HG03565 (cell line): ENCODE measurements around the gene LIN7A.
A peak's percentile ranks its signal among the peaks of the same experiment; 100 is the strongest.

Experiments
- ATAC-seq: cut with Tn5 transposase; IDR thresholded peaks from one replicate; pipeline ENCODE4 v1.9.1; 2021; ENCODE audit warnings: mild to moderate bottlenecking, moderate library complexity; ENCODE audit not compliant: unreplicated experiment

Gene LIN7A

GRCh38 chr12:80763874-80764273 is 173.9 kb downstream of the LIN7A start:
- no peak for ATAC-seq

DNA sequence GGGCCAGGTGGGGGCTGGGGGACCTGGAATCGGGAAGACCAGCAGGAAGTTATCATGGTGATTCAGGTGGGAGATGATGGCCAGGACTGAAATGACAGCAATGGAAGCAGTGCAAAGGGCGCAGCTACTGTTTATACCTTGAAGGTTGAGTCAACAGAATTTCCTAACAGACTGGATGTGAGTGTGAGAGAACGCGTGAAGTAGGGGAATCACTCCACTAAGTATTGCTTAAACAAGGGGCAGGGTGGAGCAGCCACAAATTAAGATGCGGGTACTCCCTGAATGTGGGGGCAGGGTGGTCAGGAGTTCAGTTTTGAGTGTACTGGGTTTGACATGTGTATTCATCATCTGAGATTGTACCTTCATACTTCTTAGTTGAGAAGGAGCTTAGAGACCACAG is 175.9 kb downstream of the LIN7A start:
- ATAC-seq, result no peak

DNA sequence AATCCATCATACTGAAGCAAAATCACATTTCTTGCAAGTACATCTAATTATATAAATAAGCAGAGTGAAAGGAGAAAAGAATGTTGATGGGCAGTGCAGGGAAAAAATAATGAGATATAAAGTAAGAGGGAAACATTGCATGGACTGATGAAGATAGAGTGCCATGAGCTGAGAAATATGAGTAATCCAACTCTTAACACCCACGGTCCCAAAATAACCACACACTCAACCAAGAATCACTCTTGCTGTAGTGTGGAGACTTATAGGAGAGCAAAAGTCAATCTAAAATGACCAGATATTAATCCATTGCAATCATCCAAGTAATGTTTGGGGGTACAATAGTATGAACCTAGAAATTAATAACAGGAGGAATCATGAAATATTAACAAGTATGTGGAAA is 180.9 kb downstream of the LIN7A start:
- ATAC-seq, result peak; percentile 92

GRCh38 chr12:80754274-80754673 is 183.5 kb downstream of the LIN7A start:
- ATAC-seq, result no peak

DNA sequence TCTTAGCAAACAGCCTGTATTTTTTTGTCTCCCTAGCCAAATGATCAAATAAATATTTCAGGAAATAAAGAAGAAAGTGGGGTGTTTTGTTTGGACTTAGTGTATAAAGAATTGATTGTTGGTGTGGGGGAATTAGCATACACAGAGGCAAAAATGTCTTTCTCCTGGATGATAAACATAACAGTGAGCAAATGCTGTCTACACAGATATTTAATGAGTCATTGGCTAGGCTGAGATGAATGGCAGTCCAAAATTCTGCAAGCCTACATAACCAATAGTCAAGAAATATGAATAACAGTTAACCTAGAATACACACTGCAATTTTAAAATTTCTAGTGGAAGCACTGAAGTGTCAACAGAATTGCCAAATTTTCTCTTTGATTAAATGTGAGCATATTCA is 185.3 kb downstream of the LIN7A start:
- ATAC-seq, result no peak

GRCh38 chr12:80749456-80749855 is 188.3 kb downstream of the LIN7A start:
- no peak for ATAC-seq

DNA sequence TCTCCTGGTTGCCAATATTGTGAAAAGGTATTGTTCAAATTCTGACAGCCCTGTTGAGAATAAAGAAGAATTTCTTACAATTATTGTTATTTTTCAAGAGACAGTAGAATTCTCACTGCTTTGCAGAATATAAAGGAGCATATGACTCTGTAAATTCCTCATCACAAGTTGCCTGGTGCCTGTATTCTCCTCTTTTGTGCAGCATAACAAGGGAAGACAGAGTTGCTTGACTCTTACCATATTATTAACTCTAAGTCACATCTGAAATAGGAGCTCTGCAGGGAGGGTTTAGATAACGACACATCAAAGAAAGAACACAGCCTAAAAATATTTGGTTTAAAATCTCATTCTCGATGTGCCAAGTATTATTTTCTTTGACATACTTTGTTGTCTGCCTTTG is 189.9 kb downstream of the LIN7A start:
- ATAC-seq, result no peak

GRCh38 chr12:80745851-80746505 is 191.8 kb downstream of the LIN7A start:
- no peak for ATAC-seq
